GM23338 (cell line): ENCODE measurements around the gene SLC4A9. TPM values are rescaled to one million over a fixed set of nuclear protein-coding genes. Genes with fewer than 3 reads are reported as not detected.

ENCODE experiments used
- ATAC-seq: fragments of 200-7000 bp; cut with Tn5 transposase; 3 replicates; pipeline ENCODE4 v1.9.1; 2020
- DNase-seq: peaks from one replicate; pipeline ENCODE4 v3.0.0-alpha.2; 2015; ENCODE audit warnings: low spot score
- H2AFZ ChIP-seq: fragments of 200-600 bp; sonication (generic); 2 replicates; pipeline ENCODE4 v1.8.0; 2016; ENCODE audit warnings: antibody characterized with exemption, mild to moderate bottlenecking, moderate library complexity
- H3F3A ChIP-seq: fragments of 200-600 bp; sonication (generic); replicated peaks from 2 replicates; pipeline ENCODE4 v1.8.0; 2017; ENCODE audit warnings: antibody characterized with exemption, mixed run types, low read depth
- H3K27ac ChIP-seq: fragments of 200-600 bp; sonication (generic); 2 replicates; pipeline ENCODE4 v1.6.1; 2016; ENCODE audit warnings: low read depth
- H3K27me3 ChIP-seq: fragments of 200-600 bp; sonication (generic); 2 replicates; pipeline ENCODE4 v1.8.0; 2016; ENCODE audit warnings: mild to moderate bottlenecking, mixed run types, moderate library complexity; ENCODE audit not compliant: insufficient read depth
- H3K36me3 ChIP-seq: fragments of 200-600 bp; sonication (generic); 2 replicates; pipeline ENCODE4 v1.8.0; 2016; ENCODE audit warnings: mild to moderate bottlenecking; ENCODE audit not compliant: insufficient read depth
- H3K4me1 ChIP-seq: fragments of 200-600 bp; sonication (generic); 2 replicates; pipeline ENCODE4 v1.8.0; 2016; ENCODE audit warnings: mild to moderate bottlenecking, moderate library complexity; ENCODE audit not compliant: insufficient read depth
- H3K4me2 ChIP-seq: fragments of 200-600 bp; sonication (generic); 2 replicates; pipeline ENCODE4 v1.7.1; 2017; ENCODE audit warnings: mixed run types
- H3K4me3 ChIP-seq: fragments of 200-600 bp; sonication (generic); 2 replicates; pipeline ENCODE4 v1.6.1; 2016; ENCODE audit warnings: mixed run types
- H3K79me2 ChIP-seq: fragments of 200-600 bp; sonication (generic); replicated peaks from 2 replicates; pipeline ENCODE4 v1.8.0; 2017; ENCODE audit warnings: mild to moderate bottlenecking; ENCODE audit not compliant: insufficient read depth
- H3K9me2 ChIP-seq: fragments of 200-600 bp; sonication (generic); 2 replicates; pipeline ENCODE4 v1.8.0; 2017; ENCODE audit not compliant: insufficient read depth
- H4K20me1 ChIP-seq: fragments of 200-600 bp; sonication (generic); replicated peaks from 2 replicates; pipeline ENCODE4 v1.8.0; 2017; ENCODE audit warnings: mild to moderate bottlenecking; ENCODE audit not compliant: insufficient read depth
- H3K27ac Mint-ChIP-seq: 2 replicates; pipeline ENCODE4 v1.8.0; 2020; ENCODE audit warnings: inconsistent platforms, mild to moderate bottlenecking, moderate library complexity, mixed read lengths
- H3K27me3 Mint-ChIP-seq: 3 replicates; pipeline ENCODE4 v1.8.0; 2022; ENCODE audit warnings: low read depth, mild to moderate bottlenecking, moderate library complexity, mixed read lengths, inconsistent platforms; ENCODE audit not compliant: insufficient read depth, poor library complexity
- H3K36me3 Mint-ChIP-seq: 3 replicates; pipeline ENCODE4 v1.8.0; 2021; ENCODE audit warnings: low read depth, mild to moderate bottlenecking, inconsistent platforms, moderate library complexity, mixed read lengths
- H3K4me1 Mint-ChIP-seq: 3 replicates; pipeline ENCODE4 v1.8.0; 2020; ENCODE audit warnings: mild to moderate bottlenecking, inconsistent platforms, mixed read lengths
- H3K4me3 Mint-ChIP-seq: 3 replicates; pipeline ENCODE4 v1.8.0; 2021; ENCODE audit warnings: moderate library complexity, mild to moderate bottlenecking, inconsistent platforms, mixed read lengths
- H3K9me3 Mint-ChIP-seq: 3 replicates; pipeline ENCODE4 v1.8.0; 2020; ENCODE audit warnings: moderate library complexity, mild to moderate bottlenecking, inconsistent platforms, mixed read lengths
- EZH2phosphoT487 ChIP-seq: fragments of 200-600 bp; sonication (generic); IDR thresholded peaks from one replicate; pipeline ENCODE4 v1.8.1; 2018; ENCODE audit warnings: antibody characterized with exemption; ENCODE audit not compliant: unreplicated experiment
- POLR2AphosphoS5 ChIP-seq: IDR thresholded peaks from 2 replicates; pipeline ENCODE4 v1.6.1; 2016; ENCODE audit warnings: antibody characterized with exemption, low read depth
- polyA plus RNA-seq: library from polyadenylated mRNA; unstranded; fragments of >200 nt; fragmentation: Nextera tagmentation; extraction: Ambion mirVana; gene quantifications from 2 replicates; pipeline ENCODE4 v1.2.1, GENCODE V29; 2016
- total RNA-seq: library from RNA; depleted of rRNA; stranded (reverse); fragments of >200 nt; shearing (Covaris generic); gene quantifications from 2 replicates; pipeline ENCODE4 v1.2.3, GENCODE V29; 2014
- TF ChIP-seq, protein P1 (sequence below): IDR thresholded peaks from one replicate; pipeline ENCODE4 v1.6.1; 2018; ENCODE audit warnings: antibody characterized with exemption; ENCODE audit not compliant: unreplicated experiment
- TF ChIP-seq, protein P2 (sequence below), 2 experiments: fragments of 200-600 bp in 1 of 2; sonication (generic) in 1 of 2; conservative IDR thresholded peaks; 2 replicates each; pipeline versions ENCODE4 v1.5.1 to v1.6.1; 2016 to 2017; ENCODE audit warnings: antibody characterized with exemption in 2 of 2, low read depth in 2 of 2, mild to moderate bottlenecking in 2 of 2, moderate library complexity in 1 of 2

The SLC4A9 gene
- total and polyA plus RNA-seq, 2 experiments from 2014 or later: 0.08 TPM; not detected in 1

DNA sequence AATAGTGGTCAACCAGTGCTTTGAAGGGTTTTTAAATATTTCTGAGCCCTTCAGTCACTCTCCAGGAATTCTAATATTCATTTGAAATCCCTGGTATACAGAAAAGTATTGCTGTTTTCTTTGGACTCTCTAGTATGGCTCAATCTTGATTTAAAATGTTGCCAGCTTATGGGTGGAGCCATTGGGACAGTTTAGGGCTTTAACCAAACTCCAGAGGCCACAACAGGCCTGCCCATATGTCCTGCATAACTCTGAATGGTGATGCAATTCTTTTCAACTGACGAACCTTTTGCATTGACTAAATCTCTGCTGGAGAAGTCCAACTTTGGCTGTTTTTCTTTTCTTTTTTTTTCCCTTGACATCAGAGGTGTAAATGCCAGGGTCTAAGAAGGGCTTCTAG is 31.3 kb downstream of the SLC4A9 start:
- Histone ChIP-seq H3K36me3 (no peaks in the 10 kb centered on the region), H3K4me3 (no peak overlapping the region), H4K20me1 (no peaks in the 10 kb centered on the region), H3F3A (no peaks in the 10 kb centered on the region), H3K4me1 (no peaks in the 10 kb centered on the region), H3K79me2 (no peaks in the 10 kb centered on the region), H3K27ac (no peak overlapping the region), H3K27me3 (no peaks in the 10 kb centered on the region), H3K4me2 (no peak overlapping the region), H3K9me2 (0 out of 2 replicates have a peak, but pooled peaks cover 3% of the 10 kb centered on the region), H2AFZ (no peak overlapping the region)
- DNase-seq (no peak), ATAC-seq (no peak)
- TF ChIP-seq, protein P1, sequence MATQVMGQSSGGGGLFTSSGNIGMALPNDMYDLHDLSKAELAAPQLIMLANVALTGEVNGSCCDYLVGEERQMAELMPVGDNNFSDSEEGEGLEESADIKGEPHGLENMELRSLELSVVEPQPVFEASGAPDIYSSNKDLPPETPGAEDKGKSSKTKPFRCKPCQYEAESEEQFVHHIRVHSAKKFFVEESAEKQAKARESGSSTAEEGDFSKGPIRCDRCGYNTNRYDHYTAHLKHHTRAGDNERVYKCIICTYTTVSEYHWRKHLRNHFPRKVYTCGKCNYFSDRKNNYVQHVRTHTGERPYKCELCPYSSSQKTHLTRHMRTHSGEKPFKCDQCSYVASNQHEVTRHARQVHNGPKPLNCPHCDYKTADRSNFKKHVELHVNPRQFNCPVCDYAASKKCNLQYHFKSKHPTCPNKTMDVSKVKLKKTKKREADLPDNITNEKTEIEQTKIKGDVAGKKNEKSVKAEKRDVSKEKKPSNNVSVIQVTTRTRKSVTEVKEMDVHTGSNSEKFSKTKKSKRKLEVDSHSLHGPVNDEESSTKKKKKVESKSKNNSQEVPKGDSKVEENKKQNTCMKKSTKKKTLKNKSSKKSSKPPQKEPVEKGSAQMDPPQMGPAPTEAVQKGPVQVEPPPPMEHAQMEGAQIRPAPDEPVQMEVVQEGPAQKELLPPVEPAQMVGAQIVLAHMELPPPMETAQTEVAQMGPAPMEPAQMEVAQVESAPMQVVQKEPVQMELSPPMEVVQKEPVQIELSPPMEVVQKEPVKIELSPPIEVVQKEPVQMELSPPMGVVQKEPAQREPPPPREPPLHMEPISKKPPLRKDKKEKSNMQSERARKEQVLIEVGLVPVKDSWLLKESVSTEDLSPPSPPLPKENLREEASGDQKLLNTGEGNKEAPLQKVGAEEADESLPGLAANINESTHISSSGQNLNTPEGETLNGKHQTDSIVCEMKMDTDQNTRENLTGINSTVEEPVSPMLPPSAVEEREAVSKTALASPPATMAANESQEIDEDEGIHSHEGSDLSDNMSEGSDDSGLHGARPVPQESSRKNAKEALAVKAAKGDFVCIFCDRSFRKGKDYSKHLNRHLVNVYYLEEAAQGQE: no peak
- TF ChIP-seq POLR2AphosphoS5: no peak
- H3K9me3 Mint-ChIP-seq: no peaks in the 10 kb centered on the region
- H3K4me3 Mint-ChIP-seq: no peak overlapping the region
- no peaks in the 10 kb centered on the region for H3K36me3 Mint-ChIP-seq
- H3K27ac Mint-ChIP-seq: no peak overlapping the region
- H3K27me3 Mint-ChIP-seq: peaks cover 2% of the 10 kb centered on the region
- H3K4me1 Mint-ChIP-seq: no peaks in the 10 kb centered on the region

DNA sequence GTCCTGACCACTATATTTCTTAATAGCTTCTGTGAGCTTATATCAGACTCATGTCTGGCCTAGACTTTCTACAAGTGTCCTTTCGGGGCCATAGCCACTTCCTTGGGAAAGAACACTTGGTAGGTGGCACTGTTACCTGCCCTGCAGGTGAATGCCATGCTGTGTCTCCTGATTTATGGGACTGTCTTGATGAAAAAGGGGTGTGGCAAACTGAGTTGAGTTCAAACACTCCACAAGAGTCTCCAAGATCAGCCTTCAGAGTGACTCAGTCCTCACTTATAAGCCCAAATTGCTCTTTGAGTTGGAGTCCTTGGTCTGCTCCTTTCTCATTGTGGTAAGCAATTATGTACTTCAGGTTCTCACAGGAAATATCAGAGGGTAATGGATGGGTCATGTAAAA is 31.7 kb downstream of the SLC4A9 start:
- H3F3A ChIP-seq: no peaks in the 10 kb centered on the region
- DNase-seq (no peak), ATAC-seq (no peak)
- Mint-ChIP-seq H3K4me1 (no peaks in the 10 kb centered on the region), H3K4me3 (no peak overlapping the region), H3K9me3 (no peaks in the 10 kb centered on the region), H3K27me3 (peaks cover 2% of the 10 kb centered on the region), H3K36me3 (no peaks in the 10 kb centered on the region), H3K27ac (no peak overlapping the region)
- no peaks in the 10 kb centered on the region for H3K79me2 ChIP-seq
- no peaks in the 10 kb centered on the region for H4K20me1 ChIP-seq
- no peaks in the 10 kb centered on the region for H3K27me3 ChIP-seq
- no peak overlapping the region for H3K27ac ChIP-seq
- no peaks in the 10 kb centered on the region for H3K4me1 ChIP-seq
- H3K4me3 ChIP-seq: no peak overlapping the region
- H2AFZ ChIP-seq: no peak overlapping the region
- H3K9me2 ChIP-seq: 0 out of 2 replicates have a peak, but pooled peaks cover 3% of the 10 kb centered on the region
- H3K4me2 ChIP-seq: no peak overlapping the region
- TF ChIP-seq, protein P2, sequence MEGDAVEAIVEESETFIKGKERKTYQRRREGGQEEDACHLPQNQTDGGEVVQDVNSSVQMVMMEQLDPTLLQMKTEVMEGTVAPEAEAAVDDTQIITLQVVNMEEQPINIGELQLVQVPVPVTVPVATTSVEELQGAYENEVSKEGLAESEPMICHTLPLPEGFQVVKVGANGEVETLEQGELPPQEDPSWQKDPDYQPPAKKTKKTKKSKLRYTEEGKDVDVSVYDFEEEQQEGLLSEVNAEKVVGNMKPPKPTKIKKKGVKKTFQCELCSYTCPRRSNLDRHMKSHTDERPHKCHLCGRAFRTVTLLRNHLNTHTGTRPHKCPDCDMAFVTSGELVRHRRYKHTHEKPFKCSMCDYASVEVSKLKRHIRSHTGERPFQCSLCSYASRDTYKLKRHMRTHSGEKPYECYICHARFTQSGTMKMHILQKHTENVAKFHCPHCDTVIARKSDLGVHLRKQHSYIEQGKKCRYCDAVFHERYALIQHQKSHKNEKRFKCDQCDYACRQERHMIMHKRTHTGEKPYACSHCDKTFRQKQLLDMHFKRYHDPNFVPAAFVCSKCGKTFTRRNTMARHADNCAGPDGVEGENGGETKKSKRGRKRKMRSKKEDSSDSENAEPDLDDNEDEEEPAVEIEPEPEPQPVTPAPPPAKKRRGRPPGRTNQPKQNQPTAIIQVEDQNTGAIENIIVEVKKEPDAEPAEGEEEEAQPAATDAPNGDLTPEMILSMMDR (conservative IDR thresholded peaks at IDR 0.05; ENCODE audit: low read depth in 2 of 2): no peak
- no peak for TF ChIP-seq EZH2phosphoT487
- TF ChIP-seq, protein P1: no peak
- H3K36me3 ChIP-seq: no peaks in the 10 kb centered on the region
